Eye (tissue), 1 donor: ENCODE results near the gene LOC128125822.
A peak's percentile ranks its signal among the peaks of the same experiment; 100 is the strongest.
"Not testable (repeated sequence)": the region's sequence is repeated elsewhere in the genome, so short reads cannot be mapped to it uniquely, and the experiment has no call there.

Source experiments
- DNase-seq: peaks from one replicate; pipeline ENCODE4 v3.0.0-alpha.2; 2015

LOC128125822 gene

GRCh38 chr6:63584566-63584965, 12.3 kb downstream of the LOC128125822 start:
- no peak for DNase-seq

GRCh38 chr6:63585652-63586051, 13.4 kb downstream of the LOC128125822 start:
- DNase-seq, result not testable (repeated sequence)

GRCh38 chr6:63589952-63590411, 17.7 kb downstream of the LOC128125822 start:
- no peak for DNase-seq

GRCh38 chr6:63592886-63593285, 20.6 kb downstream of the LOC128125822 start:
- DNase-seq, result no peak

- no peak for DNase-seq
These were observed 25.1 kb downstream of the LOC128125822 start for GRCh38 chr6:63597141-63598048.

GRCh38 chr6:63598049-63599036, 26.1 kb downstream of the LOC128125822 start:
- DNase-seq, result peak; percentile 94

- no peak for DNase-seq
These were observed 27.0 kb downstream of the LOC128125822 start for GRCh38 chr6:63599243-63599642.

GRCh38 chr6:63600136-63600535, 27.9 kb downstream of the LOC128125822 start:
- no peak for DNase-seq

GRCh38 chr6:63609231-63609630, 37.0 kb downstream of the LOC128125822 start:
- DNase-seq, result no peak

- no peak for DNase-seq
These were observed 38.7 kb downstream of the LOC128125822 start for GRCh38 chr6:63610944-63611343.

GRCh38 chr6:63611560-63611959, 39.3 kb downstream of the LOC128125822 start:
- no peak for DNase-seq

- no peak for DNase-seq
These were observed 43.3 kb downstream of the LOC128125822 start for GRCh38 chr6:63615590-63615989.
